NCI-H69 (cell line): ENCODE data around the gene OXLD1.

Experiments
- DNase-seq: peaks from one replicate; lab custom pipeline; 2025; lab: John Stamatoyannopoulos, UW

The OXLD1 gene

GRCh38 chr17:81666342-81667191, at the start of gene OXLD1, which contains the start of gene CCDC137:
Gene OXLD1, minus strand, starts transcription at chr17:81666605. Its CDS starts 28 bp downstream, at chr17:81666577.
Gene CCDC137, plus strand, starts transcription at chr17:81666737. Its CDS starts 30 bp downstream, at chr17:81666767.
- DNase-seq, result peak; percentile 99

GRCh38 chr17:81715107-81715871, 48.9 kb upstream of the OXLD1 start:
- DNase-seq, result no peak

- no peak for DNase-seq
Observed at GRCh38 chr17:81714412-81715106, 48.2 kb upstream of the OXLD1 start.

- peak; percentile 35 for DNase-seq
Observed at GRCh38 chr17:81713556-81714411, 47.4 kb upstream of the OXLD1 start.

GRCh38 chr17:81713004-81713555, 46.7 kb upstream of the OXLD1 start:
- no peak for DNase-seq

GRCh38 chr17:81712468-81713003, 46.1 kb upstream of the OXLD1 start:
- DNase-seq, result peak; percentile 63

GRCh38 chr17:81711814-81712467, 45.5 kb upstream of the OXLD1 start, which contains the start of gene SLC25A10:
Gene SLC25A10, plus strand, starts transcription at chr17:81712284. Its CDS starts 143 bp downstream, at chr17:81712427.
- DNase-seq, result peak; percentile 94

- DNase-seq, result peak; percentile 94
Observed at GRCh38 chr17:81710514-81711308, 44.3 kb upstream of the OXLD1 start.

- no peak for DNase-seq
Observed at GRCh38 chr17:81708739-81709185, 42.4 kb upstream of the OXLD1 start.

- no peak for DNase-seq
Observed at GRCh38 chr17:81707725-81708646, 41.6 kb upstream of the OXLD1 start.

GRCh38 chr17:81706757-81707624, 40.6 kb upstream of the OXLD1 start:
- no peak for DNase-seq

GRCh38 chr17:81706232-81706611, 39.8 kb upstream of the OXLD1 start:
- no peak for DNase-seq

- no peak for DNase-seq
Observed at GRCh38 chr17:81705518-81706231, 39.3 kb upstream of the OXLD1 start.

- DNase-seq, result peak; percentile 38
Observed at GRCh38 chr17:81703747-81704654, 37.6 kb upstream of the OXLD1 start.
